GM12874 (cell line): Measurements from ENCODE around the gene HIPK1.

Experiments used
- CTCF ChIP-seq: IDR thresholded peaks from 2 replicates; pipeline ENCODE4 v1.5.1; 2011; ENCODE audit warnings: low read depth, mild to moderate bottlenecking, control low read depth, low read length, moderate library complexity; ENCODE audit not compliant: insufficient read depth

HIPK1 gene

DNA sequence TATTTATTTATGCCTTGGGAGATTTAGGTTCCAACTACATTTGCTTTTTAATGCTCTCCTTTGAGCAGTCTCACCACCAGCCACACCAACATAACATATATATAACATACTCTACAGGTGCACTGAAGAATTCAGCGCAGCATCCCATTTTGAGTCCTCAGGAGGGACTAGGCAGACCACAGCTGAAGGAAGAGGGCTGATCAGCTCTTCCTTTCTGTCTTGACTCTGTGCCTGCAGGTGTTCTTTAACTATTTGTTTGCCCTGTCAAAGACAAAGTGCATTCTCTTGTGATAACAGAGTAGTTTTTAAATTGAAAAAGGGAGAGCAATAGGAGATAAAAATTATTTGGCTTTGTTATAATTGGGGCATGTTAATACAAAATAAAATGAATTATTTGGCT, 17.0 kb downstream of the HIPK1 start:
- no peak for TF ChIP-seq CTCF

DNA sequence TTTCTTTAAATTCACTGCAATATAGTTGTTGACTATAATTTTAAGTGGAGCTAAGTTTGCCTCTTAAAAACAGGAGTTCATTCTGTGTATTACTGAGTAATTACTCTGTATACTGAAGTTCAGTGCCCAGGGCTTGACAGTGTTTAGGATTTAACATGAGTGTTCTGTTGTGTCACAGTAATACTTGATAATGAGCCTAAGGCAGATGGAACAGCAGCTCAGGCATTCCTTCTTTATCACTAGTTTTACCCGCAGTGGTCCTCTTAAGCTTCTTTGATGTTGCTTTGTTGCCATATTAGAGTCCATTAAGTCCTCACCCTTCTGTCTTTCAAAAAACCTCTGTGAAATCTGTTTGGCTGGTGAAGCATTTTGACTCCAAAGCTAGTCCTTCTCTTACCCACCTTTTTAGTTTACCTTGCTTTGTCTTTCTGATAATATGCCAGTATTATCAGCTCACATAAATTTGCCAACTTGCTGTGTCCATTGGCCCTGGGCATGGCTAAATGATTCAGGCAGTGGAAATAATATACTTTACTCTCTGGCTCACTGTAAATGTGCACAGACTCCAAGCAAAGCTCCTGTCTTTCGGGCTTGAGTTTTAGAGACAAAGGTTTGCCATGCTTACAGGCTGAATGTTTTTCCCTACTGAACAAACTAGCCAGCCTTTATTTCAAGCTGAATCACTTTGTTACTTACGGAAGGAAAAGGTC, 17.7 kb downstream of the HIPK1 start:
- TF ChIP-seq CTCF, result no peak

GRCh38 chr1:113947388-113948107, 18.4 kb downstream of the HIPK1 start:
- TF ChIP-seq CTCF, result no peak

GRCh38 chr1:113949007-113949406, 19.9 kb downstream of the HIPK1 start:
- TF ChIP-seq CTCF, result no peak

- no peak for TF ChIP-seq CTCF
Measured at GRCh38 chr1:113950908-113951307, 21.8 kb downstream of the HIPK1 start.

- TF ChIP-seq CTCF, result no peak
Measured at GRCh38 chr1:113951719-113952118, 22.6 kb downstream of the HIPK1 start.

GRCh38 chr1:113957984-113958383, 28.9 kb downstream of the HIPK1 start:
- TF ChIP-seq CTCF, result no peak
